ENCODE data around the gene DPEP2. TPM values are rescaled to one million over a fixed set of nuclear protein-coding genes. Genes with fewer than 3 reads are reported as not detected.
"Not testable (repeated sequence)": the region's sequence is repeated elsewhere in the genome, so short reads cannot be mapped to it uniquely, and the experiment has no call there.

Gene DPEP2
- total RNA-seq, 4 donors from 2014 or later, result 0.22 to 2.5 (median 2.1) TPM

DNA sequence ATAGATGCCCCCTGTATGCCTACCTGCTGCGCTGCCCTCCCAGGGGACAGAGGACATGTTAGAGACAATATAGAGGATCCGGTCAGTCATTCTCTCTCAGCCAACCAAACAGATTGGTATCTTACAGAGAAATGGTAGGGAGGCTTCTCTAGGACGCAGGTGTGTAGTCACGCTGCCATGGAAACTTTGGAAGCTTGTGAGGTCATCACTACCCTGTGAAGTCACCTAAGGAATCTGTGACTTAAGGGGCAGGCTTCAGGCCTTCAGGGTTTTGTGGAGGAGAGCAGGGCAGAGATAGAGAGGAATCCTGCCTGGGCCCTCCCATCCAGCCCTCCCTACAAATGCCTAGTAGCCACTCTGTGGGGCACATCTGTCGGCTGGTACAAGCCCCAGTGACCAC, 16.4 kb upstream of the DPEP2 start, which contains the start of gene DPEP2NB:
Gene DPEP2NB (minus strand): TSS at position 231 of the 400 bp plus-strand sequence. CDS start 141 bp downstream, at position 90.
- H3K4me3 ChIP-seq (replicated peaks in 1 of 3), result no peak within 1 kb of the TSS
- DNase-seq, result no peak
- no peaks in the 10 kb centered on the region for H3K4me1 ChIP-seq
- H3K27ac ChIP-seq, result no peak within 1 kb of the TSS
- intact Hi-C loops (cut with DNase I), result no loop called here
- TF ChIP-seq POLR2A (IDR thresholded peaks at IDR 0.05), result no peak
- TF ChIP-seq, protein P1, sequence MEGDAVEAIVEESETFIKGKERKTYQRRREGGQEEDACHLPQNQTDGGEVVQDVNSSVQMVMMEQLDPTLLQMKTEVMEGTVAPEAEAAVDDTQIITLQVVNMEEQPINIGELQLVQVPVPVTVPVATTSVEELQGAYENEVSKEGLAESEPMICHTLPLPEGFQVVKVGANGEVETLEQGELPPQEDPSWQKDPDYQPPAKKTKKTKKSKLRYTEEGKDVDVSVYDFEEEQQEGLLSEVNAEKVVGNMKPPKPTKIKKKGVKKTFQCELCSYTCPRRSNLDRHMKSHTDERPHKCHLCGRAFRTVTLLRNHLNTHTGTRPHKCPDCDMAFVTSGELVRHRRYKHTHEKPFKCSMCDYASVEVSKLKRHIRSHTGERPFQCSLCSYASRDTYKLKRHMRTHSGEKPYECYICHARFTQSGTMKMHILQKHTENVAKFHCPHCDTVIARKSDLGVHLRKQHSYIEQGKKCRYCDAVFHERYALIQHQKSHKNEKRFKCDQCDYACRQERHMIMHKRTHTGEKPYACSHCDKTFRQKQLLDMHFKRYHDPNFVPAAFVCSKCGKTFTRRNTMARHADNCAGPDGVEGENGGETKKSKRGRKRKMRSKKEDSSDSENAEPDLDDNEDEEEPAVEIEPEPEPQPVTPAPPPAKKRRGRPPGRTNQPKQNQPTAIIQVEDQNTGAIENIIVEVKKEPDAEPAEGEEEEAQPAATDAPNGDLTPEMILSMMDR (IDR thresholded peaks at IDR 0.05), result no peak
- H3K9me3 ChIP-seq, result no peaks in the 10 kb centered on the region
- no peaks in the 10 kb centered on the region for H3K27me3 ChIP-seq
- WGBS, 2 donors, result 75 to 86% methylated on average over 5 of the region's 5 CpGs
- no peaks in the 10 kb centered on the region for H3K36me3 ChIP-seq

DNA sequence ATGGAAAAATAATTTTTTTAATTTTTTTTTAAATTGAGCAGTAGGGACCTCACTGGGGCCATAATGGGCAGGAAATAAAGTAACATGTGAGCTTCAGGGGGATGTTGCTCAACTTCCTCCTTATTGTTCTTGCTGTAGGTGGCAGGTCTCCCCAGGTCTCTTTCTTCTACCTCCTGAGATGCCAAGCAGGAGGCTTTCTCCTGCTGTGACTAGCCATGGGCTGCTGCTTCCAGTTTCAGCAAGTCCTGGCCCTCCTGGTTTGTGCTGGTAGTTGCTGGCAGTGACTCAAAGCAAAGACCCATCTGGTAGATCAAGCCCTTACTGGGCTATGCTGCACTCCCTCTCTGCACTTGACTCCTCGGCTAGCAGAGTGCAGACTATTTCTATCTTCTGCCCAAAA, 14.2 kb upstream of the DPEP2 start:
- 53 to 80% methylated on average over 1 of the region's 1 CpG for WGBS, 2 donors
- DNase-seq, result no peak
- intact Hi-C loops (cut with DNase I), result no loop called here
- H3K9me3 ChIP-seq, result no peaks in the 10 kb centered on the region
- no peaks in the 10 kb centered on the region for H3K36me3 ChIP-seq
- TF ChIP-seq, protein P1 (IDR thresholded peaks at IDR 0.05), result no peak
- no peak for TF ChIP-seq POLR2A (IDR thresholded peaks at IDR 0.05)
- H3K4me1 ChIP-seq, result no peaks in the 10 kb centered on the region
- H3K4me3 ChIP-seq (replicated peaks in 1 of 3), result no peak overlapping the region
- no peak overlapping the region for H3K27ac ChIP-seq
- H3K27me3 ChIP-seq, result no peaks in the 10 kb centered on the region

DNA sequence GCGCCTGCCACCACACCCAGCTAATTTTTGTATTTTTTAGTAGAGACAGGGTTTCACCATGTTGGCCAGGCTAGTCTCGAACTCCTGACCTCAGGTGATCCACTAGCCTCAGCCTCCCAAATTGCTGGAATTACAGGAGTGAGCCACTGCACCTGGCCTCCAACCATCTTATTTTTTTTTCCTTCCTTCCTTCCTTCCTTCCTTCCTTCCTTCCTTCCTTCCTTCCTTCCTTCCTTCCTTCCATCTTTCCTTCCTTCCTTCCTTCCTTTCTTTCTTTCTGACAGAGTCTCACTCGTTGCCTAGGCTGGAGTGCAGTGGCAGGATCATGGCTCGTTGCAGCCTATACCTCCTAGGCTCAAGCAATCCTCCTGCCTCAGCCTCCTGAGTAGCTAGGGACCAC, 10.6 kb upstream of the DPEP2 start:
- H3K27ac ChIP-seq; H3K4me1 ChIP-seq; H3K4me3 ChIP-seq (replicated peaks in 1 of 3); H3K9me3 ChIP-seq; DNase-seq; intact Hi-C loops (cut with DNase I); H3K27me3 ChIP-seq; H3K36me3 ChIP-seq: not testable (repeated sequence)
- WGBS, 2 donors, result 82% methylated on average over 4 of the region's 4 CpGs

DNA sequence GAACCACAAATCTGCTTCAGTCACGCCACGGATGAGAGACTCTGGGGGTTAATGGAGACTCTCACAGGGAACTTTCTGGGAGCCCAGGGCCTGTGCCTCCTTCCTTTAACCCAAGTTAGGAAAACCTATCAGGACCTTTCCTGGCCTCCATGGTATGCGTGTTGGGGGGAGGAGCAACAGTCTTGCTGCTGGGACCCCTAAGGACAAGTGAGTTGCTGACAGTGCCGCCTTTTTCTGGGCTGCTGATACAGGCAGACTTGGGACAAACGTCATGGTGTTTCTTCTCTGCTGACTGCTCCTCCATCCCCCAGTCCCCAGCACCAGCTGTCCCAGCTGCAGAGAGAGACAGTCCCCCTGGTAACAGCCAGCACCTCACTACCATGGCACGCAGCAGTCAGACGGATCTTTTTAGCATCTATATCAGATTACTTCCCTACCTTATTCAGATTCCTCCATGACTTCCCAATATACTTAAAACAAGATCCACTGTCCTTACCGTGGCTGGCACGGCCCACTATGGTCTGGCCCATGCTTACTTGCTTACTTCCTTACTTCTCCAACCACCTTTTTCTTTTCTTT, 10.0 kb upstream of the DPEP2 start:
- H3K4me3 ChIP-seq (replicated peaks in 1 of 3), result no peak overlapping the region
- no peaks in the 10 kb centered on the region for H3K9me3 ChIP-seq
- DNase-seq, result no peak
- WGBS, 2 donors, result 50 to 62% methylated on average over 8 to 9 of the region's 9 CpGs
- H3K27me3 ChIP-seq, result no peaks in the 10 kb centered on the region
- no peaks in the 10 kb centered on the region for H3K36me3 ChIP-seq
- intact Hi-C loops (cut with DNase I), result no loop called here
- TF ChIP-seq, protein P1 (IDR thresholded peaks at IDR 0.05), result no peak
- TF ChIP-seq POLR2A (IDR thresholded peaks at IDR 0.05), result no peak
- peaks cover 0 to 7% of the 10 kb centered on the region in 2 donors for H3K4me1 ChIP-seq
- no peak overlapping the region for H3K27ac ChIP-seq

DNA sequence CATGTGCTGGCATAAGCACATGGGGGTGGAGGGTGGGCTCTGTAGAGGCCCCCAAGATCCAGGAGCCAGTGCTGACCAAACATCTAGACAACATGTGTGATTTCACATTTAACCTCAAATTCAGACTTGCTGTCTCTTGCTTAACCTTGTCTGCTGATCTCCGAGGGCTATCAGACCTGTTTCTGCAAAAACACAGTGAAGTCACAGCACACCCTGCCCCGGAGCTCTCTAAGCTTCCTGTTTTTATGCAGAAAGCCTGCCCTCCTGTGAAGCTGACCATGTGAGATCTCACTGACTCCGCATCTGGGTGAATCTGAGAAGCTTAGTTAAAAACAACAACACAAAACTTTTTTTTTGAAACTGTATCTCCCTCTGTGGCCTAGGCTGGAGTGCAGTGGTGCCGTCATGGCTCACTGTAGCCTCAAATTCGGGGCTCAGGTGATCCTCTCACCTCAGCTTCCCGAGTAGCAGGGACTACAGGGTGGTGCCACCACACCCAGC, 6.6 kb upstream of the DPEP2 start:
- Histone ChIP-seq H3K9me3 (no peaks in the 10 kb centered on the region), H3K4me3 (replicated peaks in 1 of 3) (no peak overlapping the region), H3K36me3 (no peaks in the 10 kb centered on the region), H3K4me1 (peaks cover 0 to 7% of the 10 kb centered on the region in 2 donors), H3K27me3 (no peaks in the 10 kb centered on the region), H3K27ac (peak overlapping the region in 2 of 3 donors; percentile 29 to 38)
- intact Hi-C loops (cut with DNase I), result no loop called here
- no peak for TF ChIP-seq POLR2A (IDR thresholded peaks at IDR 0.05)
- TF ChIP-seq, protein P1 (IDR thresholded peaks at IDR 0.05), result no peak
- peak; percentile 12 to 21 for DNase-seq
- 36 to 46% methylated on average over 6 of the region's 6 CpGs for WGBS, 2 donors

Data from thyroid gland (tissue), 4 donors.